Upper lobe of left lung (tissue), 4 donors: Measurements from ENCODE around the gene CFAP97D2.

ENCODE experiments used
- CTCF ChIP-seq, 6 experiments: fragments of 450-650 bp in 4 of 6; fragments of 200-600 bp in 2 of 6; sonication (generic) in 2 of 6; IDR thresholded peaks; one replicate each; pipeline ENCODE4 v1.5.1; 2016 to 2019; ENCODE audit warnings: antibody characterized with exemption in 6 of 6
- EP300 ChIP-seq, 4 donors: sonication (generic); formaldehyde crosslinking; IDR thresholded peaks; one replicate each; pipeline ENCODE4 v1.5.1; 2017; ENCODE audit warnings: antibody characterized with exemption in 4 of 4, control low read depth in 2 of 4
- POLR2A ChIP-seq, 4 donors: fragments of 450-650 bp; IDR thresholded peaks; one replicate each; pipeline ENCODE4 v1.5.1; 2016 to 2017; ENCODE audit warnings: antibody characterized with exemption in 4 of 4, mild to moderate bottlenecking in 2 of 4
- POLR2AphosphoS5 ChIP-seq, 2 donors: sonication (generic); formaldehyde crosslinking; IDR thresholded peaks; one replicate each; pipeline ENCODE4 v1.5.1; 2017; ENCODE audit warnings: antibody characterized with exemption in 2 of 2

- TF ChIP-seq CTCF (IDR thresholded peaks at IDR 0.05) (no peak), POLR2AphosphoS5 (IDR thresholded peaks at IDR 0.05) (no peak), POLR2A (IDR thresholded peaks at IDR 0.05) (no peak), EP300 (IDR thresholded peaks at IDR 0.05) (no peak)
Observed at GRCh38 chr13:114235697-114236096, 56.6 kb downstream of the CFAP97D2 start.
